Activated T-helper 1 cell treated with Interleukin-2 at 50 U/mL for 16 hours (primary cell): ENCODE measurements around the gene HOXC4.
A peak's percentile ranks its signal among the peaks of the same experiment; 100 is the strongest.

ENCODE experiments used
- DNase-seq: peaks from one replicate; pipeline ENCODE4 v3.0.0-alpha.2; 2020; ENCODE audit warnings: low read depth

The HOXC4 gene

DNA sequence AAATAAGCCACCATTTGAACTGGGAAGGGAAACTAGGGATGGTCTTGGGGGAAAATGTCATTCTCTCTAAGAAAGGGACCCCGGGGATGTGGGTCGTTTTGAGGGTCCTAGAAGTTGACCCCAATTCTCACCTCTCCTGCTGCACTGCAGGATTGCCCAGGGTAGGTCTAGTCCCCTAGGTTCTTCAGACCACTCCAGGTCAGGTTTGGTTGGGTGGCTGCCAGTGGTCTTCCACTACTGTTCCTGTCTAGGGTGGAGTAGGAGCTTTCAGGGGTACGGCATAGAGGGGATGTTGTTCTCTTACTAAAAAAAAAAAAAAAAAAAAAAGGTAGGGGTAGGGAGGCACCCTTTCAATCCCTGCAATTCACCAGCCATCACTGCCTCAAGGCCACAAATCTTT, 37.6 kb upstream of the HOXC4 start:
- DNase-seq: no peak

DNA sequence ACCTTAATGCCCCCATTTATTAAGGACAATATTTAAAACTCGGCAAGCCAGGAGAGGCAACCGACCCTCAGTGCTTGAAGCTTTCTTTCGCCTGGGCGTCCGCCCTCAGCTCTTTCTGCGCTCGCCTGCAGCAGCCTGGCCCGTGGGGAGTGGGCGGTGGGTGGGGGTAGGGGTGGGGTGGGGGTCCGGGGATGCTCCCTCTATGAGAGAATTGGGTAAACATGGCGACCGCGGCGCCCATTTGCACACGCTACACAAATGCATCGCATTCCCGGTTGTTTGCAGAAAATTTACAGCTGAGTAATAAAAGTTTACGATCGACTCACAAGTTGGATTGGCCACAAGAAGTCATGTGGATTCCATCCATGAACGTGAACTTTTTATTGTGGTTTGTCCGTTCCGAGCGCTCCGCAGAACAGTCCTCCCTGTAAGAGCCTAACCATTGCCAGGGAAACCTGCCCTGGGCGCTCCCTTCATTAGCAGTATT, 37.1 kb upstream of the HOXC4 start:
- DNase-seq: no peak

DNA sequence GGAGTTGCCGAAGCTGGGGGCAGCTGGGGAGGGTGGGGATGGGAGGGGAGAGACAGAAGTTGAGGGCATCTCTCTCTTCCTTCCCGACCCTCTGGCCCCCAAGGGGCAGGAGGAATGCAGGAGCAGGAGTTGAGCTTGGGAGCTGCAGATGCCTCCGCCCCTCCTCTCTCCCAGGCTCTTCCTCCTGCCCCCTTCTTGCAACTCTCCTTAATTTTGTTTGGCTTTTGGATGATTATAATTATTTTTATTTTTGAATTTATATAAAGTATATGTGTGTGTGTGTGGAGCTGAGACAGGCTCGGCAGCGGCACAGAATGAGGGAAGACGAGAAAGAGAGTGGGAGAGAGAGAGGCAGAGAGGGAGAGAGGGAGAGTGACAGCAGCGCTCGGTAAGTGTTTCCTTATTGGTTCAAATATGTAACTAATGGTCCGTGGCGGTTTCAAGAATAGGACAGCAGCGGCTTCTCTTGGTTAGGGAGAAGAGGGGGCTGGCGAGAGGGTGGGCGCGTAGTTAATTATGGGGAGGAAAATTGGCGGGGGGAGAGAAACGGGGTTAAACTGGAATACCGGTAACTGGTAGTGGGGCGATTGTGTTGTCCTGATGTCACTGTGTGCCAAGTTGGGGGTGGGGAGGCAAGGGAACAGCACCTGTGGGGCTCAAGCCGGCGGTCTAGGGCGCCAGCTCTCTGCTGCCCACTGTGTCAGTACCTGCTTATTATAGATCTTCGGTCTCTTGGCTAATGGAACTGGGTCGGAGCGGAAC, 36.4 kb upstream of the HOXC4 start:
- DNase-seq: no peak

DNA sequence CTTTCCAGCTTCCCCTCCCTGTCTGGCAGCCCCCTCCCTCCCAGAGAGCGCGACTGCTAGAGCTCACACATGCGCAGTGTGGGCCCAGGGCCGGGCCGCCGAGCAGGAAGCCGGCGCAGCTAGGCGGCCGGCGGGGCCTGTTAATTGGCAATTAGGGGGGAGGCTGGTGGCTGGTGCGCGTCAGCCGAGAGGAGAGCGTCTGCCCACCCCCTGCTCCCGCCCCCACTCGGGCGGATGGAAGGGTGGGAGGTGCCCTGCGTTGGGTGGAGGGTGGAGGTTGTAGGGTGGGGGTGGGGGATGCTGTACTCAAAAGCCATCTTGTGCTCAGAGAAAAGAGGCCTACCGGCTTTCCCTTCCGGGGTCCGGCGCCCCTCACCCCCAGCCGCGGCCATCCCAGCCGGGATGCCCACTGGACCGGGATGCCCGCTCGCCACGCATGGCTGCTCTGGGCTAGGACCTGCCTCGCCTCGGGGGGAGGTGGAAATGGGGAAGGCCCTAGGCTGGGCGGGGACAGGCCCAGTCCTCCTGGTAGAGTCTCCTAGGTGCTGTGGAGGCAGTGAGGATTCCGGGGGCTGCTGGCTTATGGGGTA, 35.7 kb upstream of the HOXC4 start:
- peak; percentile 48 for DNase-seq

DNA sequence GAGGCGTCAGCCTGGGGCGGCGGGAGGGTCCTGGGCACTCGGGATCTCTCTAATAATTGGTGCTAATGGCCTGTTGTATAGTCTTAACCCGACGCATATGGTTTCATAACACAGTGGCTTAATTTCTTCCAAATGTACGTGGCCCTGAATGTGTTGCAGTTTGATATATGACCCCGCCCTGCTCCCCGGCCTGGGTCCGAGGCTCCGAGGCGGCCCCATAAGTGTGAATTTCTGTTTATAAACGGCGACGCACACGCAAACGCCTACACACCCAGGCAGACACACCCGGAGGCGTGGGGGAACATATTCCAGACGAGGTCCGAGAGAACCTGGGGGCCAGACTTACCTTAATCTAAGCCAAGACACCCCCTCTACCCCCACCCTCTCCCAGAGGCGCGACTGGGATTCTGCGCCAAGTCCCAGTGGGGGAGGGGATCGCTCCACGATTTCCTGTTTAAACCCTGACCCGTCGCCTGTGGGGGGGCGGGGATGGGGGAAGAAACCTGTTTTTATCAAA, 35.1 kb upstream of the HOXC4 start:
- DNase-seq: no peak

DNA sequence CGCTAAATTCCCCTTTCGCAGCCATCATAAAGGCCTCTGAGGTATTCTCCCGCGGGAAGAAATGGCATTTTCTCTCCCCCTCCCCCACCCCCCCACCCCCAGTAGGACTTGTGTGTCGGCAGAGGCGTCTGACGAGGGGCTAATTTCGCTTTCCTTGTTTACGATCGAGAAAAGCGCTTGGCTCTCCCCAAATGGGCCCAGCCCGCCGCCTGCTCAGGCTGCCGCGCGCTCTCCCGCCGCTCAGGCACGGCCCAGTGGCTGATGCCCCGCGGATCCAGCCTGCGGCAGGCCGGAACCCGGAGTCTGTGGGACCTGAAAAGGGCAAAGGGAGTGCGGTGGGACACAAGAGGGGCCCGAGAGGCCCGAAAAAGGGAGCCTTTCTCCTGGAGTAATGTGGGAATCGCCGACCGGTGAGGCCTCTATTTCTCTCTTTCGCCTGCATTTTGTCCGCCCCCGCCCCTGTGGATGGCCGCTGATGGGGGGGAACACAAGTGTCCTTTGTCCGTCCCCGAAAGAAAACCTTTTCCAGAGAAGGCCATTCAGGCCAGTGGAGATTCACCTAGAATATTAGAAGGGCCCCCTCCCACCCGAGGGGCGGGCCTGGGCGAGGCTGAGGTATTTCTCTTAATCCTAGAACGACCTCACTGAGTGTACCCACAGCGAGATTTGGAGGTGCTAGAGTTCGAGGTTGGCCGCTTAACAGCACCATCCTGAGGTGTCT, 34.4 kb upstream of the HOXC4 start:
- no peak for DNase-seq

DNA sequence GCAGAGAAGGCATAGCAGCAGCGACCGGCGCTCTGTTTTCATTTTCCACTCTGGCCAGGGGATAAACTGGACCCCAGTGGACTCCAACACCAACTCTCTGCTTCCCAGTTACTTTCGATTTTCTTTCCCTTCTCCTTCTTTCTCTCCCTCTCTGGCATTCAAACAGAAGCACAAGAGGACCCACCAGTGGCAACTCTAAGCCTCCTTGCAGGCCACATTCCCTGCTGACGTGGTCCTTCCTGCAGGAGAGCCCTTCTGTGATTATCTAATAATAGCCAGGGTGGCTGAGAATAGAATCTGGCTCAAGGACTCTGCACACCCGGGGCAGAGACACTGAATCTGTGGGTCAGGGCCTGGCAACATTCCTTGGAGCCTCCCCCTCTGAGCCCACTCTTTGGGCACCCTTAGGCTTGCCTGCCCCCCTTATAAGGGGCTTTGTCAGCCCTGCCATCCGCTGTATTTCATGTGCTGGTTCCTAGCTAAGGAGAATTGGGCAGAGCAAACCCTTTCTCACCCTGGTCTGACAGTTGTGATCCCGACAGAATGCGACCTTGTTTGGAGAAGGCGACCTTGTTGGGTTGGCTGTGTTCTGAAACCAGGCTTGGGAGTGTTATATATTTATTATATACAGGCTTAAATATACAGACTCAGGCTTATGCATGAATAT, 33.6 kb upstream of the HOXC4 start:
- DNase-seq: no peak

DNA sequence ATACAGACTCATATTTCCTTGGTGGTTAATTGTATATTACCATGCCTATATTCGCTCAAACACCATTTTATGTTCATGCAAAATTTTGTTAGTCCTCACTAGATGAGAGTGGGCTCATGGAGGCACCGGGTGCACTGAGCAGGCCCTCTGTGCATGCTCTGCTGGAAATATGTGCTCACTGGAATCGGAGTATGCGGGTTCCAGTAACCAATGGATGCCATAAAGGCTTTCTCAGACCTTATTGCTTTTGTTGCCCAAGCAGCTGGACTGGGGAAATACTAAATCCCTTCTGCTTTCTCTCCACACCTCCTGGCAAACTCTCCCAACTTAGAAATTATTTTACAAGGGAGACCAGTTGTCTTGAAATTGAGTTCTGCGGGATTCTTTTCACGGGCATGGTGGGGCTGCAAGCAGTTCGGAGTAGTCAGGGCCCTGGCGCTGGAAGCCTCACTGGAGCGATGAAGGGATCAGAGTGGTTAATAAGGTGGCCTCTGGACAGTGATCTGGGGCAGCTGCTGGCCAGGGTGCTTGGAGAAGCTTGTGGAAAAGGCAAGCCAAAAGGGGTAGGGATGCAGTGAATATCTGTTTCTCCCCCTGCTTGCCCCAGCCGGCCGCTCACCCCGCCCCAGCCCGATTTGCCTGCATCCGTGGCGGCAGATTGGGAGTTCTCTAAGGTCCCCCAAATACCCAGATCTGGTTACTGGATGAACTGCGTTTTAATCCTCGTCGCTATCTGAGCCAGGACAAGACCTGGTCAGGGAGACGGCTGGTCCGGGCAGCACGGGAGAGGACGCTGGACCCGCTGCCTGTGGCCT, 32.8 kb upstream of the HOXC4 start:
- DNase-seq: no peak

DNA sequence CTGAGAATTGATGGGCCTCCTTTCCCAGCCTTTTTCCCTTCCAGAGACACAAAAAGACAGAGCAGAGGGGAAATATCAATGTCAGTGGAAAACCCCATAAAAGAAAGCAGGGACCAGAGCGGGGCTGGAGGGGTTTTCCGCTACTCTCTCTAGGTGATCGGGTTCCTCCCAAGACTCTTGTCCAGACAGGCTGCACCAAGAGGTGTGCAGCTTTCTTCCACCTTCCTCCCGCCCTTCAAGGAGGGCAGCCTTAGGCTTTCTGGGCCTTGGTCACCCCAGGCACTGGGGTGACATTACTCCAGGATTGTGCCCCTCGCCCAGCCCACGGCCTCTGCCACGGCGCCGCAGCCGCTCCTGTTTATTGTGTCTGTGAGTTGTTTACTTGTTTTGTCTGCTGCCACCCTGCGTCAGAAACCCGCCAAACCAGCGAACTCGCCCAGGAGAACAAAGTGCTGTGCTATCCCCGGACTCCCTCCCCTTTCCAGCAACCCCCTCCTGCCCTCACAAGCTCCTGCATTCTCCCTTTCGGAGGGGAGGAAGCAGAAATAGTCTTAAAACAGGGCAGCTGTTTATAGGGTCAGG, 32.1 kb upstream of the HOXC4 start:
- no peak for DNase-seq

DNA sequence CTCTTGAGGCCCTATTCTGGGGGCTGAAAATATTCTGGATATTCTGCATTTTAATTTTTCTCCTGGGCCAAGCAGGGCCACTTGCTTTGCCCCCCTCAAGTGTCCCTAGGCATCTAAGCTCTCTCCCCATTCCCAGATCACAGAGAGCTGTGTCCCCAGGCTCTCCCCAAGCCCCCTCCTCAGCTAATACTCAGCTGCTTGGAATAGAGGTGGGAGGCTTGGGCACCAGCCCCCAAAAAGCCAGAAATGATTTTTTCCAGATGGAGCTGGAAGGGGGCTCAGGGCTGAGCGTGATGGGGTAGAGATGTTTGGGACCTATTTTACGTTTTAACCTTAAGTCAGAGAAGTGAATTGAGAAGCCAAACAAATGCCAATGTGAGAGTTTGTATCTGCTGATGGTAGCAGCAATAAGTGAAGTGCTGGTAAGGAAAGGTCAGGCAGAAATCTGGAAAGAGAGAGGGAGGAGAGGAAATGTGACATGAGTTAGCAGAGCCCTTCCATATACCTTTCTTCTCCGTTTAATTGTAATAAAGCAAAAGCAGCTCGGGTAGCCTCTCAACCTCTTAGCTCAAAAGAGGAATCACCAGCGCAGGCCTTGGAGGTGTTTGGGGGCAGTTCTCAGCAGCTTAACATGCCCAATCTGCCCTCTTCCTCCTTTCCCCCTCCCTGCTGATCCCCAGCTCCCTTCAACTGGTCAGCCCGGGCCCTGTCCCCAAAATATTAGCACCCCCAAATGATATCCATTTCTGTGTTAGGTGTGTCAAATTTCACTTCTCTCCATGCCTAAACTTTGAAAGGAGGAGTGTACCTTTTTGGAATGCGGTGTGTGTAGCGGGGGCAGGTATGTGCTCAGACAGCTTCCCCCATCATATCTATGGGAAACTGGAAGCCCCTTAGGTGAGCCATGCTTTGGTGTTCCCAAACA, 30.4 kb upstream of the HOXC4 start:
- DNase-seq: no peak

DNA sequence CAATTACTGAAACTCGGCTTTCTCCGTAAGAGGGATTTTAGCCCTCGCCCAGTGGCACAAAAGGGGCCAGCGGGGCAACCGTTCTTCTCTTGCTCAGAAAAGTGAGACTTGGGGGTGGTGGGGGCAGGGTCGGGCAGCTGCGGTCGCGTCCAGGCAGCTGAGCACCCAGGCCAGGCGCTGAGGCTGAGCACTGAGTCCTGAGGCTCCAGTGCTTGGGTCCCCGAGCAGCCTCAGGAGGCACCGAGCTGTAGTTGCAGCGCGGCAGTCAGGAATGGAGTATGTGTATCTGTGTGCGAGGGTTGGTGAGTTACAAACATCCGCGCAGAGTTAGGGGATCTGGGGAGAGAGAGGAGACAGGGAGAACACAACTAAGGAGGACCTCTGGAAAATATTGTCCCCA, 29.5 kb upstream of the HOXC4 start:
- DNase-seq: no peak

DNA sequence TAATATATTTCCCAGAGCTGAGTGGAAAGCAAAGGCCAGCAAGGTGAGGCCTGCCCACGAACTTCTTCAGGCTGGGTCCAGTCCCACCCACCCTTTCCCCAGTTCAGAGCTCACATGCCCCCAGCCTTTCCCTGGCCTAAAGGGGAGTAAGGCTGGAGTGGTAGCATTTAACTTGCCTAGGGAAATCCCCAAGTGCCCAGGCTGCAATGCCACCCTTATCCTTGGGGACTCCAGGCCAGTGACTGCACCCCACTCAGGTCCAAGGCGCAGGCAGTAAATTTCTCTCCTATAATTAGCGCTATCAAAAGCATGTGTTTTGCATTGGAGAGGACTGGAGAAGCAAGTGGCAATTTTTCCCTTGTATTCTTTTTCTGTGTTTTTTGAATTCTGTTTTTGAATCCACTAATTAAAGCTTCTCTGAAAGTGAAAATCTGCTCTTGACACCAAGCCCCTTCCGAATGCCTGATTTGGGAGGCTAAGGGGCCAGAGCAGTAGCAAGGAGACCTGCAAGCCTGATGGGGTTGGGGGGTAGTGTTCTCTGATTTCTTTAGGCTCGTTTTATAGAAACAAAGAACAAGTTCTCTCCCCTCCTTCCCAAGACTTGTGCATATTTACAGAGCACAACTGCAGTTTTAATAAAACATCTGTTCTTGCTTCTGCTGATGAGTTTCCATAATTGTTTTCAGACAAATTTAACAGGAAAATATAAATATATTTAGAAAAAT, 28.9 kb upstream of the HOXC4 start:
- DNase-seq: no peak

DNA sequence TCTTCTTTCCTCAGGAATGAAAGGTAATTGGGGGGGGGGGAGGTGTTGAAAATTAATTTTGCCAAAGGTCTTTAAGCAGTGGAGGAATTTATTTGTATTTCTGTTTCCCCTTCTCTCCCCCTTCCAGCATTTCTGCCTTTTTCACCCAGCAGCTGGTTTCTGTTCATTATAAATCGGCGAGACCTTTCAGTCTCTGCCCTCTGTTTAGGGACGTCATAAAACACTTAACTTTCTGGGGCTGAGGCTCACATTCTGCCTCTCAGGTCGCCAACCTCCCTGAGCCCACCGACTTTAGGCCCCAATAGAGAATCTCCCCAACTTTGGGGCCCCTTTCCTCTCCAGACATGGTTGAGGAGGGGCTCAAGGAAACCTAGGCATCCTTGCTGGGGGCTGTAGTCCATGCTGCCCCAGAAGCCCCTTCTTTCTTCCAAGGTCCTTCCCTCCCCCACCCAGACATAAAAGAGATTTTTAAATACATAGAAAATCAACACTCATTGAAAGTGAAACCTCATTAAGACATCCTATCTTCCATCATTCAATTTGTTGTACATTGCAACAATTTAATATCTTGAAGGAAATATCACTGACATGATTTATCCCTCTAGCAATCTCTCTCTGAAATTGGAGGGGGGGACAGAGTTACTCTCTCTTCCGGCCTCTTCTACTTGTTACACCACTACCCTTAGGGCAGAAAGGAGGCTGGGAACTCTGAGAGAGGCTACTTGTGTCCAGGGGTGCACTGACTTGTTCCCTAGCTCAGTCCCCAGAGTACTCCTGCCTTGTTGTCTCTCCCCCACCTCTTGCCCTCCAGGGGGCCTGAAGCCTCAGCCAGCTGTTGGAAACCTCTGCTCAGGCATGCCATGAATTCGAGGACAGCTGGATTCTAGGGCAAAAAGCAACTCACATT, 27.9 kb upstream of the HOXC4 start:
- DNase-seq: no peak

DNA sequence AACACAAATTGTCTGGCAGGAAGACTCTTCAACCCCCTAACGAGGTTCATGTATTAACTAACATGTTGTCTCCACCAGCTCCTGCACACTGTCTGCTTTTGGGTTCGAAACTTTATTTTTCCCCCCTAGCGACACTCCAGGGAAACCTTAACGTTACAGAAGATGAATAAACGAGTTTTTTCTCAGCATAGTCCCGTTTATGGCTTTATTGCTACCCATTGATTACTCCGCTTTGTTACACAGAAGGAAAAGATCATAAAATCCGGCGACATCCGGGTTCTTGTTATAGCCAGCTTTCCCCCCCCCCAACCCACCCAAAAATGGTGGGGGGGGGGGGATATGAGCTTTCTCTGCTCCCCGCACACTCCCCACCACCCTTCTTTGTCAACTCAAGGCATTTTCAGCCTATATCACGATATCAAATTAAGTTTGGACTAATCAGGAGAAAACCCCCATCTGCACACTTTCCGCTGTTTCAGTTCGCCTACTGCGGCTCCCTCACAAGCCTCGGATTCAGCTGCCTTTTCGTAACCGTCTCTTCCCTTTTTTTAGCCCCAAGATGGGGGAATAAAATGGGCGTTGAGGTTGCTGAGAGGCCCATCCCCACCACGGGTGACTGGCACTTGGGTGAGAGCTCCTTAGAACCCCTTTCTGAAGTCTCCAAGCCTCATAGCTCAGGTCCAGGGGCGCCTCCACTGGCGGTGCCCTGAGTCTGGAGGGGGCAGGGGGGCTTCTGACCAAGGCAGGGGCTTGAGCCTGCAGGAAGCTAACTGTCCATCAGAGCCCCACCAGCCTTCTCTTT, 26.8 kb upstream of the HOXC4 start:
- no peak for DNase-seq

DNA sequence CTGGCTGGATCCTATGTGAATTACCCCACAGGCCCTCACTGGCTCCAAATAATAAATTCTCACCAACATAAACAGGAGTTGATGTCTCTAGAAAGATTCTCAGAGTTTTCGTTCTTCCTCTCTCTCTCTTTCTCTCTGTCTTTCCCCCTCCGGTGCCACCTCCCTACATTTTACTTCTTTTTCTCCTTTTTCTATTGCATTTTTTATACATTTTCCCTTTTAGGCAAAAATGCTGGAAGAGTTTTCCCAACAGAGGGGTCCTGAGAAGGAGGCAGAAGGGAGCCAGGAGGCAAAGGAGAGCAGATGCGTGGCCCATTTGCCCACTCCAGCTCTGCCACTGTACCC, 26.2 kb upstream of the HOXC4 start:
- no peak for DNase-seq

DNA sequence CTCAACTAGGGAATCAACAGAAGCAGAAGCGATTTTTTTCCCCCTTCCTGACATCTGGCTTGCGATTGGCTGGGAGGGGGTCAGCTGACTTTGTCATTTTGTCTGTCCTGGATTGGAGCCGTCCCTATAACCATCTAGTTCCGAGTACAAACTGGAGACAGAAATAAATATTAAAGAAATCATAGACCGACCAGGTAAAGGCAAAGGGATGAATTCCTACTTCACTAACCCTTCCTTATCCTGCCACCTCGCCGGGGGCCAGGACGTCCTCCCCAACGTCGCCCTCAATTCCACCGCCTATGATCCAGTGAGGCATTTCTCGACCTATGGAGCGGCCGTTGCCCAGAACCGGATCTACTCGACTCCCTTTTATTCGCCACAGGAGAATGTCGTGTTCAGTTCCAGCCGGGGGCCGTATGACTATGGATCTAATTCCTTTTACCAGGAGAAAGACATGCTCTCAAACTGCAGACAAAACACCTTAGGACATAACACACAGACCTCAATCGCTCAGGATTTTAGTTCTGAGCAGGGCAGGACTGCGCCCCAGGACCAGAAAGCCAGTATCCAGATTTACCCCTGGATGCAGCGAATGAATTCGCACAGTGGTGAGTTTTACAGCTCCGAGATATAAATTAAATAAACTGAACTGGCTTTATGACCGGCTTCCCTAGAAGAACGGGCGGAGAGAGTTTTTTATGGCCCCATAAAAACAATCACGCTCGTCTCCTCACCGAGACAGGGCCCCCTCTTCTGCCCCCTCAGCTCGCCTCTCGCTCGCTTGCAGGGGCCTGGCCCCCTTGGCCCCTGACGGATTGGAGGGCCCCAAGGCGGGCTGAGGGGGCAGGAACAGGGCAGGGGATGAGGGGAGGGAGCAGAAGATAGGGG, 25.1 kb upstream of the HOXC4 start, which contains the start of gene HOXC6:
Gene HOXC6, plus strand, starts transcription at position 127 of the 888 bp plus-strand sequence. Its CDS starts 82 bp downstream, at position 209.
- DNase-seq: no peak
